ENCODE measurements around the gene STIM1. TPM values are rescaled to one million over a fixed set of nuclear protein-coding genes. Genes with fewer than 3 reads are reported as not detected.

The STIM1 gene
- total RNA-seq, 6 experiments from 2014 or later: 36.4 to 48.0 (median 40.5) TPM

DNA sequence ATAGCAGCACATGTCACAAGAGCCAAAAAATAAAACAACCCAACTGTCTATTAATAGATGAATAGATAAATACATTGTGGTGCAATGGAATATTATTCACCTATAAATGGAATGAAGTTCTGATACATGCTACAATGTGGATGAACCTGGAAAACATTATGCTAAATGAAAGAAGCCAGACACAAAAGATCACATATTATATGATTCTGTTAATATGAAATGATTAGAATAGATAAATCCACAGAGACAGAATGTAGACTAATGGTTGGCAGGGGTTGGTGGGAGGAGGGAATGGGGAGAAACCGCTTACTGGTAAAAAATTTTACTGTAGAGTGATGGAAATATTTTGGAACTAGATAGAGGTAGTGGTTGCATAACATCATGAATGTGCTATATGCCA, 206.2 kb downstream of the STIM1 start:
- intact Hi-C loops (cut with DNase I): no loop called here
- no peak for TF ChIP-seq POLR2A (IDR thresholded peaks at IDR 0.05)
- TF ChIP-seq, protein P1, sequence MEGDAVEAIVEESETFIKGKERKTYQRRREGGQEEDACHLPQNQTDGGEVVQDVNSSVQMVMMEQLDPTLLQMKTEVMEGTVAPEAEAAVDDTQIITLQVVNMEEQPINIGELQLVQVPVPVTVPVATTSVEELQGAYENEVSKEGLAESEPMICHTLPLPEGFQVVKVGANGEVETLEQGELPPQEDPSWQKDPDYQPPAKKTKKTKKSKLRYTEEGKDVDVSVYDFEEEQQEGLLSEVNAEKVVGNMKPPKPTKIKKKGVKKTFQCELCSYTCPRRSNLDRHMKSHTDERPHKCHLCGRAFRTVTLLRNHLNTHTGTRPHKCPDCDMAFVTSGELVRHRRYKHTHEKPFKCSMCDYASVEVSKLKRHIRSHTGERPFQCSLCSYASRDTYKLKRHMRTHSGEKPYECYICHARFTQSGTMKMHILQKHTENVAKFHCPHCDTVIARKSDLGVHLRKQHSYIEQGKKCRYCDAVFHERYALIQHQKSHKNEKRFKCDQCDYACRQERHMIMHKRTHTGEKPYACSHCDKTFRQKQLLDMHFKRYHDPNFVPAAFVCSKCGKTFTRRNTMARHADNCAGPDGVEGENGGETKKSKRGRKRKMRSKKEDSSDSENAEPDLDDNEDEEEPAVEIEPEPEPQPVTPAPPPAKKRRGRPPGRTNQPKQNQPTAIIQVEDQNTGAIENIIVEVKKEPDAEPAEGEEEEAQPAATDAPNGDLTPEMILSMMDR (IDR thresholded peaks at IDR 0.05): no peak
- DNase-seq: no peak
- Histone ChIP-seq H3K9me3 (no peaks in the 10 kb centered on the region), H3K4me1 (peaks cover 0 to 12% (median 0%) of the 10 kb centered on the region in 4 donors), H3K27ac (no peak overlapping the region), H3K4me3 (no peak overlapping the region), H3K36me3 (peaks cover 4 to 11% (median 5%) of the 10 kb centered on the region in 4 donors), H3K27me3 (no peaks in the 10 kb centered on the region)
- 67% methylated on average over 1 of the region's 1 CpG for WGBS (ENCODE audit: insufficient coverage, low coverage, low lambda C conversion rate, missing lambda C conversion rate)
- no peak for ATAC-seq

- Histone ChIP-seq H3K4me1 (peaks cover 0 to 12% (median 0%) of the 10 kb centered on the region in 4 donors), H3K27me3 (no peaks in the 10 kb centered on the region), H3K27ac (no peak overlapping the region), H3K4me3 (no peak overlapping the region), H3K9me3 (no peaks in the 10 kb centered on the region), H3K36me3 (peaks cover 4 to 11% (median 5%) of the 10 kb centered on the region in 4 donors)
- 80% methylated on average over 3 of the region's 3 CpGs for WGBS (ENCODE audit: insufficient coverage, low coverage, low lambda C conversion rate, missing lambda C conversion rate)
- intact Hi-C loops (cut with DNase I): no loop called here
- DNase-seq (no peak), ATAC-seq (no peak)
- TF ChIP-seq, protein P1 (IDR thresholded peaks at IDR 0.05): no peak
- no peak for TF ChIP-seq POLR2A (IDR thresholded peaks at IDR 0.05)
Observed at GRCh38 chr11:4063348-4063747, 207.9 kb downstream of the STIM1 start.

DNA sequence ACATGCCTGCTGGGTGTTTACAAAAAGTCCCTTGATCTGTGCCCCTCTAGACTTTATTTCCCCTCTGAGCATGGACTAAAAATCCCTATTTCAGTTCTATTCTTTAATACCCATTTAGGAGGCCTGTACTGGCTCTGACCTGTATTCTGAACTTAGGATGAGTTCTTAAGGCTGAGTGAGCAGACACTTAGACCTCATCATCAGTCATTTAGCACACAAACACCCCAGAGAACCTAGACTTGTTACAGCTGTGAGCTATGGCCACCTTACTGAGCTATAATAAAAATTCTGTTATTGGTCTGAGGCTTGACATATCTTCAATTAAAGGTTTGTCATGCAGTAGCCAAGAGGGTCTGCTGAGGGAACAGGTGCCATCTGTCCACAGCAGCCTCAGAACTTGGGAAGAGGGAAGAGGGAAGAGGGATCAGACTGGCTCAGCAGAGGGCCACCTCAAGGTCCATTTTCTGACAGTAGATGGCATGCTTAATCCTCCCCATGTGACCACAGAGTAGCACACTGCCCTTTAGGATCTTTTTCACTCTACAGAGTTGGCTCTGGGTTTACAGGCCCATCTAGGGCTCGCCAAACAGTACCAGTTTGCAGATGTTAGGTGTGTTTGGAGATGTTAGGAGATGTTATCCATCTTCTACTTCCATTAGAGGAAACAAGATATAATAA, 209.0 kb downstream of the STIM1 start:
- intact Hi-C loops (cut with DNase I): no loop called here
- WGBS (ENCODE audit: insufficient coverage, low coverage, low lambda C conversion rate, missing lambda C conversion rate): 100% methylated on average over 1 of the region's 1 CpG
- Histone ChIP-seq H3K27ac (no peak overlapping the region), H3K9me3 (no peaks in the 10 kb centered on the region), H3K4me1 (peaks cover 0 to 12% (median 0%) of the 10 kb centered on the region in 4 donors), H3K4me3 (no peak overlapping the region), H3K27me3 (no peaks in the 10 kb centered on the region), H3K36me3 (peaks cover 1 to 11% (median 5%) of the 10 kb centered on the region in 4 donors)
- TF ChIP-seq, protein P1 (IDR thresholded peaks at IDR 0.05): no peak
- TF ChIP-seq POLR2A (IDR thresholded peaks at IDR 0.05): no peak
- no peak for DNase-seq
- peak in 3 of 4 donors; percentile 25 to 47 (median 28) for ATAC-seq

DNA sequence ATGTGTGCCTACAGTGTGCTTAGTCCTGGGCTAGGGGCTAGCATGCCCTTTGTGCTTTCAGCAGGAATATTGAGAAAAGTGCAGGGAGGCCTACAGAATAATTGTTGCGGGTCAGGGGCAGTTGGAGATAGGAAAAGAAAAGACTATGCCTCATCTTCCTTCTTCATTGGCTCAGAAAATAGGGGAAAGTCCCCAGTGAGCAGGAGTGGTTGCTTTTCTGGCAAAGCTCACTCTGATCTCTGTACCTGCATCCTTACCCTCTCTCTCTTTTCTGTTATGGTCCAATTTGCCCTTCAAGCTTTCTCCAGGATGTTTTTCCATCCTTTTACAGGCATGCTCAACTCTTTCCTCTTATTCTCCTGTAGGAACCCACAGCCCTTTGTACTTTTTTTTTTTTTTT, 209.6 kb downstream of the STIM1 start:
- H3K27me3 ChIP-seq: no peaks in the 10 kb centered on the region
- 92% methylated on average over 1 of the region's 1 CpG for WGBS (ENCODE audit: insufficient coverage, low coverage, low lambda C conversion rate, missing lambda C conversion rate)
- H3K9me3 ChIP-seq: no peaks in the 10 kb centered on the region
- no peak overlapping the region for H3K27ac ChIP-seq
- H3K4me3 ChIP-seq: no peak overlapping the region
- peak in 2 of 4 donors; percentile 29 to 42 for ATAC-seq
- peaks cover 0 to 5% (median 0%) of the 10 kb centered on the region in 4 donors for H3K4me1 ChIP-seq
- intact Hi-C loops (cut with DNase I): no loop called here
- TF ChIP-seq, protein P1 (IDR thresholded peaks at IDR 0.05): no peak
- no peak for TF ChIP-seq POLR2A (IDR thresholded peaks at IDR 0.05)
- no peak for DNase-seq
- H3K36me3 ChIP-seq: peaks cover 3 to 6% (median 5%) of the 10 kb centered on the region in 4 donors

Data from right lobe of liver (tissue), 6 donors.